Right lobe of liver (tissue), 6 donors: ENCODE results near the gene GOPC. TPM values are rescaled to one million over a fixed set of nuclear protein-coding genes. Genes with fewer than 3 reads are reported as not detected.

Experiments
- ATAC-seq, 4 donors: fragments of 200-7000 bp; cut with Tn5 transposase; one replicate each; pipeline ENCODE4 v1.9.1; 2020; ENCODE audit warnings: mild to moderate bottlenecking in 4 of 4, moderate library complexity in 4 of 4
- DNase-seq, 3 donors: peaks; one replicate each; pipeline ENCODE4 v3.0.0-alpha.2; 2020
- H3K27ac ChIP-seq, 3 donors: fragments of 200-600 bp; one replicate each; pipeline ENCODE4 v1.8.0; 2022
- H3K27me3 ChIP-seq, 2 donors: fragments of 200-600 bp; one replicate each; pipeline ENCODE4 v1.8.0; 2022
- H3K36me3 ChIP-seq, 4 donors: fragments of 200-600 bp; sonication (generic) in 1 of 4; one replicate each; pipeline versions ENCODE4 v1.5.1 to v1.8.0; 2017 to 2022; ENCODE audit warnings: control low read depth in 1 of 4
- H3K4me1 ChIP-seq, 4 donors: fragments of 200-600 bp; sonication (generic) in 1 of 4; one replicate each; pipeline versions ENCODE4 v1.5.1 to v1.8.0; 2017 to 2022; ENCODE audit warnings: control low read depth in 1 of 4
- H3K4me3 ChIP-seq, 3 donors: fragments of 200-600 bp; one replicate each; pipeline ENCODE4 v1.8.0; 2022
- H3K9me3 ChIP-seq, 4 donors: fragments of 200-600 bp; sonication (generic) in 1 of 4; one replicate each; pipeline versions ENCODE4 v1.5.1 to v1.8.0; 2017 to 2022; ENCODE audit warnings: control low read depth in 1 of 4
- POLR2A ChIP-seq: fragments of 450-650 bp; IDR thresholded peaks from one replicate; pipeline ENCODE4 v1.6.1; 2017; ENCODE audit warnings: antibody characterized with exemption, mild to moderate bottlenecking
- WGBS: methylation state at CpG from one replicate; pipeline ENCODE4 v1.1.6; 2018; ENCODE audit warnings: low coverage, low lambda C conversion rate; ENCODE audit not compliant: insufficient coverage; ENCODE audit errors: missing lambda C conversion rate; 5-methylcytosine and 5-hydroxymethylcytosine counted together
- intact Hi-C, 2 donors: fragments of 100-400 bp; cut with DNase I; formaldehyde crosslinking; loops; one replicate each; pipeline versions ENCODE4 v1.11.2 to v1.14.1; 2022
- total RNA-seq, 6 experiments: library from RNA; depleted of rRNA in 2 of 6; stranded (reverse); fragments of >200 nt in 2 of 6; fragmentation: NEBNext Ultra II Directional in 3 of 6; extraction: Animal tissue kit (Norgen Biotek cat#: 25700) in 3 of 6; gene quantifications; one replicate each; pipeline versions ENCODE4 v1.1.0 to v1.2.4, GENCODE V29; 2016 to 2023
- TF ChIP-seq, protein P1 (sequence below), 4 donors: fragments of 200-600 bp in 3 of 4; fragments of 450-650 bp in 1 of 4; IDR thresholded peaks; one replicate each; pipeline versions ENCODE4 v1.5.1 to v1.8.0; 2016 to 2022; ENCODE audit warnings: antibody characterized with exemption in 4 of 4, mild to moderate bottlenecking in 2 of 4
- donor health status: DM: no; HTN: yes; CAD: no.
- donor health status: DM: no; HTN: no; CAD: no.
- donor health status: DM: no; HTN: no; CAD: no.
- donor health status: DM: no; HTN: yes; CAD: no.
- donor health status: DM: no; HTN: yes; CAD: no.

Gene GOPC
- total RNA-seq, 6 experiments from 2014 or later = 8.3 to 10.7 (median 10.1) TPM

DNA sequence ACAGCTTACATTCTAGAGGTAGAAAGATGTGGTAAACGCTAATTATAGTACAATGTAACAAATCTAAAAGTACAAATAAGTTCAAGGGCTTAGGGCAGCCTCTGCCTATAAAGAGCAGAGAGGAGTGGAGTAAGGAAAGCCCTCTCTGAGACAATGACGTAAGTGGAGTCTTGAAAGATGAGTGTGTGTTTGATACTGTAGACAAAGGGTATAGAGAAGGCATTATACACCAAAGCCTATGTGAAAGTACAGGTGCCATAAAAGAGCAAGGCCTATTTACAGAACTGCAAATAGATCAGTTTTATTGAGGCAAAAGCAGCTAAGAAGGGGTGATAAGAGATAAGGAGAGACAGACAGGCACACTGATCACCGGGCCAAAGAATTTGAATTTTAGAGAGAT is 10.9 kb downstream of the GOPC start:
- H3K9me3 ChIP-seq = no peaks in the 10 kb centered on the region
- H3K36me3 ChIP-seq = peaks cover 0 to 3% (median 0%) of the 10 kb centered on the region in 4 donors
- DNase-seq (no peak), ATAC-seq (no peak)
- TF ChIP-seq POLR2A = no peak
- TF ChIP-seq, protein P1, sequence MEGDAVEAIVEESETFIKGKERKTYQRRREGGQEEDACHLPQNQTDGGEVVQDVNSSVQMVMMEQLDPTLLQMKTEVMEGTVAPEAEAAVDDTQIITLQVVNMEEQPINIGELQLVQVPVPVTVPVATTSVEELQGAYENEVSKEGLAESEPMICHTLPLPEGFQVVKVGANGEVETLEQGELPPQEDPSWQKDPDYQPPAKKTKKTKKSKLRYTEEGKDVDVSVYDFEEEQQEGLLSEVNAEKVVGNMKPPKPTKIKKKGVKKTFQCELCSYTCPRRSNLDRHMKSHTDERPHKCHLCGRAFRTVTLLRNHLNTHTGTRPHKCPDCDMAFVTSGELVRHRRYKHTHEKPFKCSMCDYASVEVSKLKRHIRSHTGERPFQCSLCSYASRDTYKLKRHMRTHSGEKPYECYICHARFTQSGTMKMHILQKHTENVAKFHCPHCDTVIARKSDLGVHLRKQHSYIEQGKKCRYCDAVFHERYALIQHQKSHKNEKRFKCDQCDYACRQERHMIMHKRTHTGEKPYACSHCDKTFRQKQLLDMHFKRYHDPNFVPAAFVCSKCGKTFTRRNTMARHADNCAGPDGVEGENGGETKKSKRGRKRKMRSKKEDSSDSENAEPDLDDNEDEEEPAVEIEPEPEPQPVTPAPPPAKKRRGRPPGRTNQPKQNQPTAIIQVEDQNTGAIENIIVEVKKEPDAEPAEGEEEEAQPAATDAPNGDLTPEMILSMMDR (IDR thresholded peaks at IDR 0.05) = no peak
- H3K4me3 ChIP-seq = no peak overlapping the region
- H3K27me3 ChIP-seq = no peaks in the 10 kb centered on the region
- WGBS = 97% methylated on average over 3 of the region's 3 CpGs
- peaks cover 0 to 6% (median 0%) of the 10 kb centered on the region in 4 donors for H3K4me1 ChIP-seq
- no peak overlapping the region for H3K27ac ChIP-seq
- intact Hi-C loops = no loop called here

DNA sequence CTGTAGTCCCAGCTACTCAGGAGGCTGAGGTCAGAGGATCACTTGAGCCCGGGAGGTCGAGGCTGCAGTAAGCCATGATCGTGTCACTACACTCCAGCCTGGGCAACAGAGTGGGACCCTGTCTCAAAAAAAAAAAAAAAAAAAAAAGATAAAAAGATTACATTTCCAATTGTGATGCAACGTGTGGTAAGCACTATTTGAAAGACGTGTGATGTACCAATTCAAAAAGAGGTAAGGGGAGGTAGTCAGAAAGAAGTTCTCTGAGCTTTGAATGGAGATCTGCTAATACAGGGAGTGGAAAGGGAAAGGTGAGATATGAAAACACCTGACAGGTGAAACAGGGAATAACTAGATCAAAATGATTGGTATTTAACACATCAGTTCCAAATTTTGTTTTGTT is 11.9 kb downstream of the GOPC start:
- WGBS = 68% methylated on average over 2 of the region's 5 CpGs

DNA sequence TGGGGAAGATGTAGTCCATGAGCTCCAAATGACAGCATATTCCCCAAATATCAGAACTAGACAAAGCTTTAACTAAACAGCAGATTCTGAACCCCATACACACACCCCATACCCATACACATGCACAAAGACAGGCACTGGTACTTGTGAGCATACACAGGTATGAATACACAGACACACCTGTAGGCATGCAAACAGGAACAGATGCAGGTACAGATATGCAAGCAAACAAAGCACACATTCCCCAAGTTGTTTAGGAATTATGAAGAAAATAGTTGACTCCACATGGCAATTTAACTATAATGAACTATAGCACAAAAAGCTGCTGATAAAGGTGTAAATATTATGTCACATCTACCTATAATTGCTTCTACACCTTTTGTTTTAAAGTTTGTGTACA is 16.7 kb downstream of the GOPC start:
- Histone ChIP-seq H3K36me3 (peaks cover 0 to 3% (median 0%) of the 10 kb centered on the region in 4 donors), H3K4me3 (no peak overlapping the region), H3K27me3 (no peaks in the 10 kb centered on the region), H3K9me3 (no peaks in the 10 kb centered on the region), H3K4me1 (no peaks in the 10 kb centered on the region), H3K27ac (no peak overlapping the region)
- DNase-seq (no peak), ATAC-seq (no peak)
- TF ChIP-seq, protein P1 (IDR thresholded peaks at IDR 0.05) = no peak
- no peak for TF ChIP-seq POLR2A
- intact Hi-C loops = no loop called here

More for the DNA sequence above, 11.9 kb downstream of the GOPC start:
- DNase-seq (no peak), ATAC-seq (no peak)
- peaks cover 0 to 3% (median 0%) of the 10 kb centered on the region in 4 donors for H3K36me3 ChIP-seq
- peaks cover 0 to 6% (median 0%) of the 10 kb centered on the region in 4 donors for H3K4me1 ChIP-seq
- H3K4me3 ChIP-seq = no peak overlapping the region
- no peaks in the 10 kb centered on the region for H3K9me3 ChIP-seq
- intact Hi-C loops = no loop called here
- no peaks in the 10 kb centered on the region for H3K27me3 ChIP-seq
- H3K27ac ChIP-seq = no peak overlapping the region
- no peak for TF ChIP-seq POLR2A
- TF ChIP-seq, protein P1 (IDR thresholded peaks at IDR 0.05) = no peak

DNA sequence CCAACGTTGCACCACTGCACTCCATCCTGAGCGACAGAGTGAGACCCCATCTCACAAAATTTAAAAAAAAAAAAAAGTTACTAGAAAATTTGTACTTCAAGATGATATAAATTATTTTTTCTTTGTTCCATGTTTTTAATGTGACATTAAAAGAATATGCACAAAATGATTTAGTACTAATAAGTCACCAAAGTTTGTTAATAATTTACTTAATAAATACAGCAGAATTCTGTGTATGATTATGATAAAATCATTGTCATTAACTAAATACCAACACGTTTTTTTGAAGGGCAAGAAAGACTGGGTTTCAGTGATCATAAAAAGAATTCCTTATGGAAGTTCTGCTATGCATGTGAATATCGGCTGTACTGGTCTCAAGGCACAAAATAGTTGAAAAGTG is 28.1 kb downstream of the GOPC start:
- 84% methylated on average over 4 of the region's 4 CpGs for WGBS
- ATAC-seq (no peak), DNase-seq (no peak)
- intact Hi-C loops = no loop called here
- Histone ChIP-seq H3K27me3 (no peaks in the 10 kb centered on the region), H3K4me1 (no peaks in the 10 kb centered on the region), H3K36me3 (peaks cover 0 to 12% (median 3%) of the 10 kb centered on the region in 4 donors), H3K9me3 (no peaks in the 10 kb centered on the region), H3K27ac (no peak overlapping the region), H3K4me3 (no peak overlapping the region)
- TF ChIP-seq, protein P1 (IDR thresholded peaks at IDR 0.05) = no peak
- TF ChIP-seq POLR2A = no peak
